HG03565 (cell line): Measurements from ENCODE around the gene NSDHL.

Experiments used
- ATAC-seq: cut with Tn5 transposase; IDR thresholded peaks from one replicate; pipeline ENCODE4 v1.9.1; 2021; ENCODE audit warnings: mild to moderate bottlenecking, moderate library complexity; ENCODE audit not compliant: unreplicated experiment

The NSDHL gene

GRCh38 chrX:152892999-152893891 lies 62.4 kb downstream of the NSDHL start:
- no peak for ATAC-seq

- no peak for ATAC-seq
Observed at GRCh38 chrX:152893980-152894610, 63.2 kb downstream of the NSDHL start.

GRCh38 chrX:152895121-152895520 lies 64.3 kb downstream of the NSDHL start:
- no peak for ATAC-seq

GRCh38 chrX:152895724-152896420 lies 65.0 kb downstream of the NSDHL start:
- no peak for ATAC-seq

- ATAC-seq: no peak
Observed at GRCh38 chrX:152896450-152896849, 65.6 kb downstream of the NSDHL start.

- no peak for ATAC-seq
Observed at GRCh38 chrX:152897222-152898131, 66.6 kb downstream of the NSDHL start, which contains the start of gene ZNF185. TSS of gene ZNF185 (plus strand) at chrX:152898067. CDS start at chrX:152914490, 16,423 bp downstream.

- no peak for ATAC-seq
Observed at GRCh38 chrX:152898442-152898841, 67.6 kb downstream of the NSDHL start.

GRCh38 chrX:152899111-152899873 lies 68.4 kb downstream of the NSDHL start:
- ATAC-seq: no peak

GRCh38 chrX:152899874-152900719 lies 69.2 kb downstream of the NSDHL start:
- no peak for ATAC-seq

- ATAC-seq: no peak
Observed at GRCh38 chrX:152900937-152901445, 70.1 kb downstream of the NSDHL start.

GRCh38 chrX:152901816-152902501 lies 71.1 kb downstream of the NSDHL start:
- no peak for ATAC-seq

- no peak for ATAC-seq
Observed at GRCh38 chrX:152902502-152902820, 71.6 kb downstream of the NSDHL start.

- ATAC-seq: no peak
Observed at GRCh38 chrX:152903589-152903988, 72.7 kb downstream of the NSDHL start.

- ATAC-seq: no peak
Observed at GRCh38 chrX:152904151-152905080, 73.6 kb downstream of the NSDHL start.

GRCh38 chrX:152905081-152905420 lies 74.2 kb downstream of the NSDHL start:
- ATAC-seq: no peak

GRCh38 chrX:152907084-152907651 lies 76.3 kb downstream of the NSDHL start:
- ATAC-seq: no peak

- ATAC-seq: no peak
Observed at GRCh38 chrX:152908486-152908885, 77.6 kb downstream of the NSDHL start.
